GM12875 (cell line): ENCODE results near the gene WWOX.

ENCODE experiments used
- H3K4me3 ChIP-seq: one replicate; pipeline ENCODE4 v1.5.1; 2011; ENCODE audit warnings: low read depth, low read length, control low read depth
- TF ChIP-seq, protein P1 (sequence below): IDR thresholded peaks from 2 replicates; pipeline ENCODE4 v1.5.1; 2011; ENCODE audit warnings: low read depth, mild to moderate bottlenecking, control low read depth, inconsistent platforms, low read length, moderate library complexity, borderline replicate concordance; ENCODE audit not compliant: insufficient read depth

Gene WWOX

DNA sequence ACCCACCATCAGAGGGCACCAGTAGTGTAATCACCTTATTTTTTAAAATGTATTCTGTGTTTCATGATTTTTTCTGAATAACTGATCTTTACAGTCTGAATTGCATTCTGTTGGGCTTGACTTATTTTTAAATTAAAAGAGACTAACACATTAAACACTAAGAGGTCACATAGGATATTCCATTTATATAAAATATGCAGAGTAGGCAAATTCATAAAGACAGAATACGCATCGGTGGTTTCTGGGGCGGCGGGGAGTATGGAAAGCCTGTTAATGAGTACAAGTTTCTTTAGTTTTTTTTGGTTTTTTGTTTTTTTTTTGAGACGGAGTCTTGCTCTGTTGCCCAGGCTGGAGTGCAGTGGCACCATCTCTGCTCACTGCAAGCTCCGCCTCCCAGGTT lies 366.3 kb downstream of the WWOX start:
- TF ChIP-seq, protein P1, sequence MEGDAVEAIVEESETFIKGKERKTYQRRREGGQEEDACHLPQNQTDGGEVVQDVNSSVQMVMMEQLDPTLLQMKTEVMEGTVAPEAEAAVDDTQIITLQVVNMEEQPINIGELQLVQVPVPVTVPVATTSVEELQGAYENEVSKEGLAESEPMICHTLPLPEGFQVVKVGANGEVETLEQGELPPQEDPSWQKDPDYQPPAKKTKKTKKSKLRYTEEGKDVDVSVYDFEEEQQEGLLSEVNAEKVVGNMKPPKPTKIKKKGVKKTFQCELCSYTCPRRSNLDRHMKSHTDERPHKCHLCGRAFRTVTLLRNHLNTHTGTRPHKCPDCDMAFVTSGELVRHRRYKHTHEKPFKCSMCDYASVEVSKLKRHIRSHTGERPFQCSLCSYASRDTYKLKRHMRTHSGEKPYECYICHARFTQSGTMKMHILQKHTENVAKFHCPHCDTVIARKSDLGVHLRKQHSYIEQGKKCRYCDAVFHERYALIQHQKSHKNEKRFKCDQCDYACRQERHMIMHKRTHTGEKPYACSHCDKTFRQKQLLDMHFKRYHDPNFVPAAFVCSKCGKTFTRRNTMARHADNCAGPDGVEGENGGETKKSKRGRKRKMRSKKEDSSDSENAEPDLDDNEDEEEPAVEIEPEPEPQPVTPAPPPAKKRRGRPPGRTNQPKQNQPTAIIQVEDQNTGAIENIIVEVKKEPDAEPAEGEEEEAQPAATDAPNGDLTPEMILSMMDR, result no peak
- no peak overlapping the region for H3K4me3 ChIP-seq

DNA sequence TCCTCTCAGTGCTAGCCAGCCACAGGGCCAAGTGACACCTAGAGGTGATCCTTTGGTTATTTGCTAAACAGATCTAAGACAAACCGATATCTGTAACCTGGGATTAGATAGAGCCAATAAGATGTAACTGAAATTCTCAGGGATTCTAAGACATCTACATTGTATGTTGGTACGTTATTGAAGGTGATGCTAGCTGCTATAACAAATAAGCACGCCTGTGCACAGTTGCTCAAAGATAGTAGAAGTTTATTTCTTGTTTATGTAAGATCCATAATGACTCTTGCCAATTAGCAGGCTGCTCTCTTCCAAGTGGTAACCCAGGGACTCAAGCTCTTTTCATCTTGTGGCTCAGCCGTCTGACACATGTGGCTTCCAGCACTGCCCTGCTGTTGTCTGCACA lies 370.3 kb downstream of the WWOX start:
- H3K4me3 ChIP-seq, result no peak overlapping the region
- TF ChIP-seq, protein P1, result no peak

DNA sequence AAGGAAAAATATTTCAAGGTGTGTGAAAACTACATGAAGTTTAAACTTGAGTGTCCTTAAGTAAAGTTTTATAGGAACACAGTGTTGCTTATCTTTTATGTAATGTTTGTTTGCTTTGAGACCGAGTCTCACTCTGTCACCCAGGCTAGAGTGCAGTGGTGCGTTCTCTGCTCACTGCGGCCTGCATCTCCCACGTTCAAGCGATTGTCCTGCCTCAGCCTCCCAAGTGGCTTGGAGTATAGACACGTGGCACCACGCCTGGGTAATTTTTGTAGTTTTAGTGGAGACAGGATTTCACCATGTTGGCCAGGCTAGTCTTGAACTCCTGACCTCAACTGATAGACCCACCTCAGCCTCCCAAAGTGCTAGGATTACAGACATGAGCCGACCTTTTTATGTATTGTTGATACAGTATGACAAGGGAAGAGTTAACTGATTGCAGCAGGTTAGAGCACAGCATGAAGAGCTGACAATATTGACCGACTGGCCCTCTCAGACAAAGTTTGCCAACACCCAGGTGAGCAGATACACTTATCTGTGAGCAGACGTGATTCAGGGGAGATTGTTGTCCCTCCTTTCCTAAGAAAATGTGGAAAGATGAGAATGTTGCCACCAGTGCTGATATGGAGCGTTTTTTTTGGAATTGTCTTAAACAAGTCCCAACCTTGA lies 373.7 kb downstream of the WWOX start:
- TF ChIP-seq, protein P1, result no peak
- no peak overlapping the region for H3K4me3 ChIP-seq

DNA sequence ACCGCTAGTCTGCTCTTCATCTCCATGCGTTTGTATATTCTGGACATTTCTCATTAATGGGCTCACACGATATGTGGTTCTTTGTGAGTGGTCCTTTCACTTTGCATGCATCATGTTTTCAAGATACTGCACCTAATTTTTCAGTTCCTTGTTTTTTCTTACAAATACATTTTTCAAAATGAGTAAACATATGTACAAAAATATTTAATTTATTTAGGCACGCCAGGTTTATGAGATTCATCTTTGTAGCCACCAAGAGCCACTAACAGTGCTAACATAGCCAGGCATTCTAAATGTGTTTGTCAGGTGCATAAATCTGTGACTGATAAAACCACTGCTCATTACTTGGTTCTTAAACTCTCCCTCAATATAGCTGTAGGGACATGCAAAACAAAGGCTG lies 375.3 kb downstream of the WWOX start:
- TF ChIP-seq, protein P1, result no peak
- no peak overlapping the region for H3K4me3 ChIP-seq

DNA sequence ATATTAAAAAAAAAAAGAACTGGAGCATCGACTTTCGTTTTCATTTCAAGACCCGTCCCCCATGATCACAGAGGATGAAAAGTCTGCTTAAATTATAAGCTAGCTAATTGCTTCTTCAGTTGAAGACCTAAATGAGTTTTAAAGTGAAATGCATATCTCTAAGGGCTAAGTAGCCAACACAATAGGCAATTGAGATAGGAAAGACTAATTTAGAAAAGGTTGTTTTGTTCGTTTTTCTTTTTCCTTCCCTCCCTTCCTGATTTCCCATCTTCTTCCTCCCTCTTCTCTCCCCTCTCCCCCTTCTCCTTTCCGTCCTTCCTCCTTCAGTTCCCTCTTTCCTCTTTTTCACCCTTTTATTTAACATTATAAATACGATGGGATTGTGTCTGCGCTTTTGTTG lies 377.2 kb downstream of the WWOX start:
- TF ChIP-seq, protein P1, result no peak
- no peak overlapping the region for H3K4me3 ChIP-seq

DNA sequence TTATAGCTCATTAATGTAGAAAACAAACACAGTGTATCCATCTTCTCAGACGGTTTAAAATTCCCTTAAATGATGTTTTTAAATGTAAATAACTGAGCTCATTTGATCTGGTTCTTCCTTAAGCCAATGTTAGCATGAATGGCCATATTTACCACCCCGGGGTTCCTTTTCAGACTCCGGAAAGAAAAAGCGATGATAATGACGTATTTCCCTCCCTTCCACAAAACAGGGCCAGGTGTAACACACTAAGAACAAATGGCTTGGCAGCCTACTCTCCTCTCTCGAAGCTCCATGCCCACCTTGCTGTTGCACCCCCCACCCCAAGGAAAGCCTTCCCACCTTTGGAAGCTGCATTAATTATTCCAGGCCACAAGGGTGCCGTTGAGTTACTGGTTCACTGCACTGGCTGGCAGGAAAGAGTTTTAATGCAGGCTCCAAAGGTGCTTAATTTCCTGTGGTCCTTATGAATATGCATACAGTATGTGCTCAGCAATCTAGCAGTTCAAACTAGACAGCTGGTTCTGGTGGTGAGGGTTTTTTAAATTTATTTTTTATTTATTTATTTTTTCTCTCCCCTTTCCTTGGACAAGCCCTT lies 378.9 kb downstream of the WWOX start:
- H3K4me3 ChIP-seq, result no peak overlapping the region
- TF ChIP-seq, protein P1, result no peak

DNA sequence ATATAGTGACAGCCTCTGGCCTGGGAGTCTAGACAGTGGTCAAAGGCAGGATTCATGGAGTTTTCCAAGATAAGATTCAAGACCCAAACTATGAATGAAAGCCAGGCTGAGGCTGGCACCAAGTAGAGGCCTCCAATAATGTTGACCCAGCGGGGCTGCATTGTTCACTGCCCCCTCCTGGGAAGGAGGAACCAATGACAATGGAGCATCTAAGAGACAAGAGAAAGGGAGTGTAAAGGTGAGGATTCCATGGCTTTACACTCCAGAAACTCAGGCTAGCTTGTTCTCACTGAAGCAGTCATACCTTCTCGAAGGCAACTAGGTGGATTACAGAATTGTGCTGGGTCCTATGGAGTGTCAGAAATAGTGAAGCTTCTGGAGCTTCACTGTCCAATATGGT lies 380.3 kb downstream of the WWOX start:
- no peak overlapping the region for H3K4me3 ChIP-seq
- TF ChIP-seq, protein P1, result no peak
